DMS53 treated with DMSO at 0.1 percent for 48 hours (cell line): Measurements from ENCODE around the gene CCDC192.

Source experiments
- DNase-seq: peaks from one replicate; lab custom pipeline; 2025; ENCODE audit not compliant: unreplicated experiment; lab: John Stamatoyannopoulos, UW

CCDC192 gene

DNA sequence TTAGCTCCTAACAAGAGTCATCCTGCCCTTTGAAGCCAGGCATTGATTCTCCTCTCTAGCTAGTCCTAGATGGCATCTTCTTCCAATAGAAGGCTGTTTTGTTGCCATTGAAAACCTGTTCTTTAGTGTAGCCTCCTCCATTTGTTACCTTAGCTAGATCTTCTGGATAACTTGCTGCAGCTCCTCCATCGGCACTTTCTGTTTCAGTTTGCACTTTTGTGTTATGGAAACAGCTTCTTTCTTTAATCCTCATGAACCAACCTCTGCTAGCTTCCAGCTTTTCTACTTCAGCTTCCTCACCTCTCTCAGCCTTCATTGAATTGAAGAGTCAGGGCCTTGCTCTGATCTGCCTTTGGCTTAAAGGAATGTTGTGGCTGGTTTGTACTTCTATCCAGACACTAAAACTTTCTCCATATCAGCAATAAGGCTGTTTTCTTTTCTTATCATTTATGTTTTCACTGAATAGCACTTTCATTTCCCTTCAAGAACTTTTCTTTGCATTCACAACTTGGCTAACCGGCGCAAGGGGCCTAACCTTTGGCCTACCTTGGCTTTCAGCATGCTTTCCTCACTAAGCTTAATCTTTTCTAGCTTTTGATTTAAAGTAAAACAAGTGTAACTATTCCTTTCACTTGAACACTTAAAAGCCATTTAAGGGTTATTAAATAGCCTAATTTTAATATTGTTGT is 213.8 kb downstream of the CCDC192 start:
- DNase-seq, result no peak

- peak; percentile 44 for DNase-seq
These were observed 216.0 kb downstream of the CCDC192 start for GRCh38 chr5:127919006-127919796.

DNA sequence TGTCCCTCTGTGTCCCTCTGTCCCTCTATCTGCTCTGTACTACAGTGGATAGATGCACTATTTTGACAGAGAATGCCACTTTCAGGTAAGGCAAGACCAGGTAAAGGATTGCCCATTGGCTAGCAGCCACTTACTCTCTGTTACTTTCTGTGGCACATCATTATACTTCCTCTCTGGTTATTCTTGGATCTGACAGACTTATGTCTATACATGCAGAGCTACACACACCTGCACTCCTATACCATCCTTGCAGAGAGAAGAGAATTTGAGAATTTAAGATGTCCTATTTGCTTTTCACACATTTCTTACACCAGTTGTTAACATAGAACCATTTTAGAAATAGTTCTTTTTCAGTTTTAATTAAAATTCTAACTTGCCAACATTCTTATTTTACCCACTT is 216.6 kb downstream of the CCDC192 start:
- DNase-seq, result no peak

DNA sequence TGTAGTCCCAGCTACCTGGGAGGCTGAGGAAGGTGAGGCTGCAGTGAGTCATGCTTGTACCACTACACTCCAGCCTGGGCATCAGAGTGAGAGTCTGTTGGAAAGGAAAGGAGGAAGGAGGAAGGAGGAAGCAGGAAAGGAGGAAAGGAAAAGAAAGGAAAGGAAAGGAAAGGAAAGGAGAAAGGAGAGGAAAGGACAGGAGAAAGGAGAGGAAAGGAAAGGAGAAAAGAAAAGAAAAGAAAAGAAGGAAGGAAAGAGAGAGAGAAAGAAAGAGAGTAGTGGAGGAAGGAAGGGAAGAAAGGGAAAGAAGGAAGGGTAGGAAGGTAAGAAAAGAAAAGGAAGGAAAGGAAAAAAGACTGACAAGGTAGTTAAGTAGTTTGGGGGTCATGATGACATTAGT is 217.7 kb downstream of the CCDC192 start:
- DNase-seq, result no peak

DNA sequence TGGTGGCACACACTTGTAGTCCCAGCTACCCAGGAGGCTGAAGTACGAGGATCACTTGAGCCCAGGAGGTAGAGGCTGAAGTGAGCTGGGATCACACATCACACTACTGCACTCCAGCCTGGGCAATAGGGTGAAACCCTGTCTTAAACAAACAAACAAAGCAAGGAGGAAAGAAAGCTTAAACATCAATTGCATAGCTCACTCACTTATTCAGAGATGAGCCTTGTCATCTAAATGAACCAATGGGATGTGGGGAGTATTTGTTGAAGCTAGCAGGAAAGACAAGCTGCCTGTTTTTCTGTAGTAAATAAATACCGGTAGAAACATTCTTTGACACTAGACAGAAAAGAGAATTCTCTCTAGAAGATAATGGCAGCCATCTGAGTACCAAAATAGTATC is 219.4 kb downstream of the CCDC192 start:
- DNase-seq, result peak; percentile 82

GRCh38 chr5:127923804-127924570 is 220.8 kb downstream of the CCDC192 start:
- DNase-seq, result peak; percentile 20

- peak; percentile 97 for DNase-seq
These were observed 221.4 kb downstream of the CCDC192 start for GRCh38 chr5:127924606-127925005.

GRCh38 chr5:127925916-127926315 is 222.7 kb downstream of the CCDC192 start:
- DNase-seq, result peak; percentile 71

DNA sequence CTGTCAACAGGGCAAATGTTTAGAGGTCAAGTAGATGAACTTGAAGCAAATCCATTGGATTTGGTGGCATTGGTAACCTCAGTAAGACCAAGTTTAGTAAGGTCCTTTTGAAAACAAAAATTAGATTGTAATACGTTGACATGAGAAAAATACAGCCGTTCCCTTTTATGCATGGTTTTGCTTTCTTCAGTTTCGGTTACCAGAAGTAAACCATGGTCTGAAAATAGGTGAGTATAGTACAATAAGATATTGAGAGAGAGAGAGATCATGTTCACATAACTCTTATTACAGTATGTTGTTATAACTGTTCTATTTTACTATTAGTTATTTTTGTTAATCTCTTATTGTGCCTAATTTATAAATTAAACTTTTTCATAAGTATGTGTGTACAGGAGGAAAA is 223.8 kb downstream of the CCDC192 start:
- DNase-seq, result no peak

DNA sequence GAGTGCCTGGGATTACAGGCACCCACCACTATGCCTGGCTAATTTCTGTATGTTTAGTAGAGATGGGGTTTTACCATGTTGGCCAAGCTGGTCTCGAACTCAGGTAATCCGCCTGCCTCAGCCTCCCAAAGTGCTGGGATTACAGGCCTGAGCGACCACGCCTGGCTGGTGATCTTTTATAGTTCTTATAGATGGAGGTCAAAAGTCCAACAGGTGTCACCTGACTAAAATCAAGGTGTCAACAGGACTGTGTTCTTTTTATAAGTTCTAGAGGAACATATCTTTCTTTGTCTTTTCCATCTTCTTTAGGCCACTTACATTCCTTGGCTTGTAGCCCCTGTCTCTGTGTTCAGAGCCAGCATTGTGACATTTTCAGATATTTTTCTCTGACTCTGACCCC is 224.9 kb downstream of the CCDC192 start:
- no peak for DNase-seq

GRCh38 chr5:127930311-127930710 is 227.1 kb downstream of the CCDC192 start:
- DNase-seq, result no peak

DNA sequence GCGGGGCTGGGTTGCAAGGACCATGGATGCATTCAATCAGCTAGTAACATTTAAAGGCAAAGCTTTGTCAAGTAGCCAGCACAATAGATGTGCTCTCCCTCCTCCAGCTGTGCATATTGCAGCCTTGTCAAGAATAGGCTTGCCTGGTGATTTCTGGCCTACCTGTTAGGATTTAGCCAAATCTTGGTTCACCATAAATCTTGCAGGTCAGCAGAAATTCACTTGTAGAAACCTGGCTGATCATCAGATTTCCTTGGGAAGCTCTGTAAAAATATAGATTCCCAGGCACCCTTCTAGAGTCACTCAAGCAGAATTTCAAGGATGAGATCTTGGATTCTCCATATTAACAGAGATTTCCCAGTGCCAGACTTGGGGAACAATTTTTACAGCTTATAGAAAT is 228.2 kb downstream of the CCDC192 start:
- no peak for DNase-seq

DNA sequence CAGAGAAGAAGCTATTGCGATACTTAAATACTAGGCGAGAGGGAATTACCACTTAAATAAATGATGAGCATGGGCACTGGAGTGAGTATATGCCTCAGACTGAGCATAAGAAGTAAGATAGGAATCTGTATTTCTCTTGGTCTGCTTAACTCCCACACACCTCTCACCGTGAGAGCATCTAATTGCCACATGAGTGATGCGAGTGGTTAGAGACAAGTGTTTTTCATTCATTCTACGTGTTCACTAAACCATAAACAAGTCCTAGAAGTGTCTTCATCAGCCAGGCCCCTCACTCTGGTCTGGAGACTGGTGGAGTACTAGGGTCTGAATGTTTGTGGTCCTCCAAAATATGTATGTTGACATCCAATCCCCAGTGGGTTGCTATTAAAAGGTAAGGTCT is 230.2 kb downstream of the CCDC192 start:
- no peak for DNase-seq

DNA sequence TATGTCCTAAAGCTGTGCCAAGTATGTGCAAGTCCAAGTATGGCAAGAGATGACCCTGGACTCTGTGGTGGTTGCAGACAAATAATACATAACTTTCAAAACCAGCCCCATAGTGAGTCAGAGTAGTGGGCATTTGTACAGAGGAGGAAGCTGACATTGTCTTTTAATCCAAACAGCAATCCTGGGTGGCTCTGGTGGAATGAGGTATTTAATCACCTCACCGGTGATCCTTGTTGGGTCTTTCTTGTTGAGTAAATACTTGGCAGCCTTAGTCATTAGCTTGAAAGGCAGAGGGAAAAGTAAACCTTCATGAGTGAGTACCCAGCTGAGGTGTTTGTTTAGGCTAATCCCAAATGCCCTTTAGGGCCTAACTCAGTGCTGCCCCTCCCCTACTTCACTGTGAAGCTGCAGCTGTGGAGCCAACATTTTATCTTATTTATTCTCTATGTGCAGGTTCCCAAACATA is 231.6 kb downstream of the CCDC192 start:
- DNase-seq, result peak; percentile 98

DNA sequence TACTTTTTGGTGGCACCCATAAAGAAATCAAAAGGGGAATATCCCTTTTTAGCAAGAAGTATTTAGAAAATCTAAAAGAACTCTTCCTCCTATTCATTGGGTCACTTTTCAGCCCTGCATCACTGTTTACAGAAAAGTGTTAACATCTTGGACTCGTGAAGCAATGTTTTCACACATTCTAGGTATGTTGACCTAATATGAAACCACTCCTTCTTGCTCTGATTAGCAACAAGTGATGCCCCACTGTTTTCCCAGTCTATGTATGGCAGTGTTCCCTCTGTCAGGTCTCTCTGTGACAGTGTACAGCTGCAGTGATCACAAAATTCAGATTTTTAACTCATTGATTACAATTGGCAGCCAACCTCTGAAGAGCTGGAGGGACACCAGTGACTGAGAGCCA is 232.2 kb downstream of the CCDC192 start:
- peak; percentile 83 for DNase-seq

DNA sequence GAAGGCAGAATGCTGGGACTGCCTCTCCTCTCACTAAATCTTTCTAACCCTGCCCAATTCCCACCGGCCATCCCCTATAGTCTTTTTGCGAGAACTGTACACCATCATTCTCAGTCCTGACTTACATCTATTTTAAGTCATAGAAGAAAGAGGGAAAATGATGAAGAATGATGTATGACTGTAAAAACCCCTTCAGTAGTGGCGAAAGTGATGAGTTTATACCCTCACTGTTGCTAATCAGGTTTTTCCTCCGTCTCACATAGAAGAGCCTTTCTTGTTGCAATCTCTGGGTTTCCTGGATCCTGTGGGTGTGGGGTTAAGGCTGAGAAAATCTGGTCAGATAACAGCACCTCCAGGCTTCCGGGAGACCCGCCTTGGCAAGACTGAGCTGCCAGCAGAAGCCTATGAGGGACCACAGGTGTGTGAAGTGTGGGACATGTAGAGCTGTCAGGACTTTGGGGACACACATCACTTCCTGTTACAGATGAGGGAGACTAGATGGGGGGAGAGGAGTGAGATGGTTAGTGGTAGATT is 233.3 kb downstream of the CCDC192 start:
- no peak for DNase-seq

DNA sequence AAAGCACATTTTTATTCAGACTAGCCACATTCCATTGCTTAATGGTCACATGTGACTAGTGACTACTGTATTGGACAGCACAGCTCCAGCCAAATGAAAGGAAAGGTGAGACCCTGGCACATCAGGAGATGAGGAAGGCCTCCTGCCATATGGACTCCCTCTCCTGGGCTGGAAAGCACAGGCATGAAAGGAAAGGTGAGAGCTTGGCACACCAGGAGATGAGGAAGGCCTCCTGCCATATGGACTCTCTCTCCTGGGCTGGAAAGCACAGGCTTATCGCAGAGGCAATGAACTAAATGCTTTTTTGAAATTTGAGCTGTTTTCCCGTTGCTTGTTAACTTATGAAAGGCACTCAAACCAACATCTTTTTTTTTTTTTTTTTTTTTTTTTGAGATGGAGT is 235.6 kb downstream of the CCDC192 start:
- DNase-seq, result no peak

- no peak for DNase-seq
These were observed 237.7 kb downstream of the CCDC192 start for GRCh38 chr5:127940854-127941253.

GRCh38 chr5:127941646-127942045 is 238.5 kb downstream of the CCDC192 start:
- no peak for DNase-seq

DNA sequence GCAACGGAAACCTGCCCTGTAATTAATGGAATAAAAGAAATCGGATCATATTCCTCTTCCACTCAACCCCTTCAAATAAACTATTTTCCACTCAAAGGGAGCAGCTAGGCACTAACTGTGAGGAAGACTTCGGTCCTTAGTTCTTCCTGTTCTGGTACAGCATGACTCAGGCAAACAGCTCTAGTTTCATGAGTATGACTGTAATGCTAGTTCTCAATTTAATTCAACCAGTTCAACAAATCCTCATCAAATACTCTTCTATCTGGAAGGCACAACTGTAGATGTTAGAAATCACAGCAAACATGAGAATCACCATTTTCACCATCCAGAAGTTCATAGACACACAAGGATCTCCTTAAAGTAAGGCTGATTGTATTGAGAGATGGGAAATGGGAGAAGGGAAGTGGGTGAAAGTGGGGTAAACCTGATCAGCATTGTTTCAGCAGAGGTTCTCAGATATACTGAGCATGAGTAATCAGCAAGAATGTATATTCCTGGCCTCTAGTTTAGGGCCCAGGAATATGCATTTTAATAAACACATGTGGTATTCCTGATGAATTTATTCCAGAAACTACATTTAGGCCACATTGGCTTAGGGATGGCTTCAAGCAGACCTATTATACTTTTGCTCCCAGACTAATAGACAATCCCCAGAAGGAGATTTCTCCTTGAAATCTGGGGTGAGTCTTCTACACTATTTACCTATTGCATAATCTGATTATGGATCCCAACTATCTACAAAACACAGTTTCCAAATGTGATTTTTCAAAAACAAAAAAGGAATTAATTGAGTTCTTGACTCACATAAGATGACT is 239.3 kb downstream of the CCDC192 start:
- no peak for DNase-seq

- no peak for DNase-seq
These were observed 239.8 kb downstream of the CCDC192 start for GRCh38 chr5:127943061-127943371.
